ENCODE data around the gene ATP2B2. TPM values are rescaled to one million over a fixed set of nuclear protein-coding genes. Genes with fewer than 3 reads are reported as not detected.

Gene ATP2B2
- polyA plus RNA-seq, 4 donors = 0.39 to 0.55 TPM; not detected in 2

DNA sequence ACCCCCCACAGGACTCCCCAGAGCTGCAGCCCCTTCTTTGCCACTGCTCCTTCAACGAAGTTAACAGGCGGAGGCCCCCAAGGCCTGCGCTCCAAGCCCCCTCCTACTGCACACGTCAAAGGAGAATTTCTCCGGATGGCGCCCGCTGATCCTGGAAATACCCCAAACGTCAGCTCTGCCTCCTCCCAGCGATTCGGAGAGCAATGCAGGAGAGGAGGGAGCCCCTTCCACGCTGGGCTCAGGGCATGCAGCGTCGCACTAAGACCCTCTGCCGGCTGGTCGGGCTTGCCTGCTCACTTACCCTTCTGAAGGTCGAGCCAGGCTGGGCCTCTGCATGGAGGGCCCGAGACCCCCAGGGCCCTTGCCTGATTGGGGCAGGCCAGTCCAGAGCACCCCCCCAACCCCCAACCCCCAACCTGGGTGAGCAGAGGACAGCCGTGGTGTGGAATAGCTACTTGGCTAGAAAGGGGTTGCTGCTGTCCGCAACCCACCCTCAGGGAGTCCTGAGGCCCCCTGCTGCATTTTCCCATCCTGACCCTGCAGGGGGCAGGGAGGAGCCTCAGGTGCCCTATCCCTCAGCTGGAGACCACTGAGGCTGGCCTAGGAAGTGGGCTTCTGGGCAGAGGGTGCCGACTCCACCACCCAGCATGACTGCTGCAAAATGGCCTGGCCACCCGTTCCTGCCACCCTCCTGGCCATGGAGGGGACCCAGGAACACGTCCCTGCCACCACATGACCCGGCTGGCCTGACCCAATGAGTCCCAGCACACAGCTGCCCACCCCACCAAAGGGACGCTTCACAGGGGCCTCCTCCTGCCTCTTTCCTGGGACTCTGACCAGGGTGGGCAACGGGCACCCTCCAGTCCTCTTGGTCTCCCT lies 976 bp downstream of the ATP2B2 start:
- 58 to 61% (median 60%) methylated on average over 24 to 25 of the region's 25 CpGs for WGBS, 3 donors
- Histone ChIP-seq H3K36me3 (ENCODE audit: control insufficient read depth in 3 of 3, insufficient read depth in 2 of 3, low read depth in 1 of 3, low read length in 3 of 3) (no peaks in the 10 kb centered on the region), H3K27ac (ENCODE audit: low read depth in 1 of 3, low read length in 2 of 3) (no peak overlapping the region), H3K9me3 (ENCODE audit: control insufficient read depth in 2 of 2, insufficient read depth in 1 of 2, low read depth in 1 of 2, low read length in 1 of 2) (no peaks in the 10 kb centered on the region), H3K4me1 (ENCODE audit: control insufficient read depth in 3 of 3, insufficient read depth in 2 of 3, low read depth in 1 of 3, low read length in 2 of 3) (no peaks in the 10 kb centered on the region), H3K27me3 (ENCODE audit: control insufficient read depth in 3 of 3, insufficient read depth in 3 of 3, low read length in 3 of 3) (peaks cover 0 to 31% (median 10%) of the 10 kb centered on the region in 3 donors), H3K4me3 (ENCODE audit: low read depth in 1 of 3, low read length in 3 of 3) (no peak overlapping the region)
- FAIRE-seq (no peak), DNase-seq (no peak)

DNA sequence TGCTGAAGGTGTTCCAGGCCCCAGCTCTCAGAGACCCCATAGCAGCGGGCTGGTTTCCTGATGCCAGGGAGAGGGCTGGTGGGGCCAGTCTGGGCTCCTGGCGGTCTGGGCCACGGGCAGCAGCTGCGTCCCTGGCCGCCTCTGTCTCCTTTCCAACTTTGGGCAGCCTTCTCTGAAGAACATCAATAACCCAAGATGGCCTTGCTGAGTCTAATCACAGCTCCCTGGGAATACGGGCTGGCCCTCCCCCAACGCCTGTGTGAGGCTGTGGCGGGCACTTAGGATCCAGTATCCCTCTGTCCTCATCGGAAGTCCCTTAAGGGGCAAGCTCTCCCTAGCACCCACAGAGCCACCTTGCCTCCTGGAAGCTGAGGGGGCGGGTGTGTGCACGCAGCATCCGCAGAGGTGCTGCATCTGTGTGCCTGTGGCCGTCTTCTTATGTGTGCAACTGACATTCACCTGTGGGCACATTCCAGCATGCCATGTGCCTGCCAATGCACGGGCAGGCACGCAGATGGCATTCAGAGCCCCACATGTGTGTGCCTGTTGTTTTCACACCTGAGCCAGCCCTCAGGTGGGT lies 2.1 kb downstream of the ATP2B2 start:
- no peaks in the 10 kb centered on the region for H3K36me3 ChIP-seq (ENCODE audit: control insufficient read depth in 3 of 3, insufficient read depth in 2 of 3, low read depth in 1 of 3, low read length in 3 of 3)
- no peak for DNase-seq
- H3K27me3 ChIP-seq (ENCODE audit: control insufficient read depth in 3 of 3, insufficient read depth in 3 of 3, low read length in 3 of 3) = peaks cover 0 to 31% (median 10%) of the 10 kb centered on the region in 3 donors
- no peak overlapping the region for H3K27ac ChIP-seq (ENCODE audit: low read depth in 1 of 3, low read length in 2 of 3)
- H3K9me3 ChIP-seq (ENCODE audit: control insufficient read depth in 2 of 2, insufficient read depth in 1 of 2, low read depth in 1 of 2, low read length in 1 of 2) = no peaks in the 10 kb centered on the region
- no peaks in the 10 kb centered on the region for H3K4me1 ChIP-seq (ENCODE audit: control insufficient read depth in 3 of 3, insufficient read depth in 2 of 3, low read depth in 1 of 3, low read length in 2 of 3)
- no peak overlapping the region for H3K4me3 ChIP-seq (ENCODE audit: low read depth in 1 of 3, low read length in 3 of 3)
- no peak for FAIRE-seq
- 62 to 73% (median 70%) methylated on average over 15 of the region's 15 CpGs for WGBS, 3 donors

DNA sequence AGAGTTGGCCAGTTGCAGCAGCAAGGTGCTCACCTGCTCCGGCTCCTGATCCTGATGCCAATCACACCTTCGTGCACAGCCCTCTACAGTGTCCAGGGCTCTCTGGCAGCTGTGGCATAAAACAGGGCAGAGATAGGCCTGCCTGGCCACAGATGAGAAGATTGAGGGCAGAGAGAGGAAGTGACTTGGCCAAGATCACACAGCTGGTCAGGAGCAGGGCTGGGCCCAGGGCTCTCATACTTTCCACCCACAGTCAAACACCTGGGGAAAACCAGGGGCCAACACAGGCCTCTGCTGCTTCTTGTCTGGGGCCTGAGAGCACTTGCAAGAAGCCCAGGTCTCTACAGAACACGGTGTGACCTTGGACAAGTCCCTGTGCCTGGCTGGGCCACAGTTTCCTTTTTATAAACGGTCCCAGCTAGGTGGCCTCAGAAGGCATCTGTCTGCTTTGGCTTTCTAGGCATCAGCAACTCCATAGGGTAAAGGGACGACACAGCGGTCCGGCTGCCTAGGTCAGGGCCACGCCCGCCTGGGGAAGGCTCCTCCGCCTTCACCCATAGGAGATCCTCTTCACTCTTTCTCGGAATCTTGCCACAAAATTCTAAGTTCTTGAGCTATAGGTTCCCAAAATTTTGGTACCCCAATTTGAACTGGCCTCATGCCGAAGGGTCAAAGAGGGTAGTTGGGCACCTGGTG lies 3.1 kb downstream of the ATP2B2 start:
- FAIRE-seq = no peak
- 68 to 81% (median 71%) methylated on average over 12 of the region's 12 CpGs for WGBS, 3 donors
- H3K27ac ChIP-seq (ENCODE audit: low read depth in 1 of 3, low read length in 2 of 3) = no peak overlapping the region

DNA sequence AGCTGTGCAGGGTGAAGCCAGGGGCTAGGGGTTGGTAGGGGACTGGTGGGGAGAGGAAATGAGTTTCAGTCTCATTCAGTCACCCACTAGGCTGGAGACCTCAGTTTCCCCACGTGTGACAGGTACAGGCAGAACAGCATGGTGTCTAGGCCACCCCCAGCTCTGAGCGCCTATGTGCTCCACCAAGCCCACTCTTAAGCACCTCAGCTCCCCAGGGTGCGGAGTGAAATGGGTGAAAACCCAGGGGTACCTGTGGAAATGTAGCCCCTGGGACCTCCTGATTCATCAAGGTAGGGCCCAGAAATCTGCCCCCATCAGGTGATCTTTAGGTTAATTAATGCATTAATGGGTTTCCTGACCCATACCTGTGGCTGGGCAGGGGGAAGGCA lies 3.7 kb downstream of the ATP2B2 start:
- no peaks in the 10 kb centered on the region for H3K4me1 ChIP-seq (ENCODE audit: control insufficient read depth in 3 of 3, insufficient read depth in 2 of 3, low read depth in 1 of 3, low read length in 2 of 3)
- H3K27ac ChIP-seq (ENCODE audit: low read depth in 1 of 3, low read length in 2 of 3) = no peak overlapping the region
- H3K9me3 ChIP-seq (ENCODE audit: control insufficient read depth in 2 of 2, insufficient read depth in 1 of 2, low read depth in 1 of 2, low read length in 1 of 2) = no peaks in the 10 kb centered on the region
- peaks cover 0 to 25% (median 10%) of the 10 kb centered on the region in 3 donors for H3K27me3 ChIP-seq (ENCODE audit: control insufficient read depth in 3 of 3, insufficient read depth in 3 of 3, low read length in 3 of 3)
- H3K36me3 ChIP-seq (ENCODE audit: control insufficient read depth in 3 of 3, insufficient read depth in 2 of 3, low read depth in 1 of 3, low read length in 3 of 3) = no peaks in the 10 kb centered on the region
- 51 to 66% (median 62%) methylated on average over 3 of the region's 3 CpGs for WGBS, 3 donors
- FAIRE-seq (no peak), DNase-seq (no peak)
- no peak overlapping the region for H3K4me3 ChIP-seq (ENCODE audit: low read depth in 1 of 3, low read length in 3 of 3)

More for the DNA sequence above, 3.1 kb downstream of the ATP2B2 start:
- Histone ChIP-seq H3K27me3 (ENCODE audit: control insufficient read depth in 3 of 3, insufficient read depth in 3 of 3, low read length in 3 of 3) (peaks cover 0 to 26% (median 10%) of the 10 kb centered on the region in 3 donors), H3K9me3 (ENCODE audit: control insufficient read depth in 2 of 2, insufficient read depth in 1 of 2, low read depth in 1 of 2, low read length in 1 of 2) (no peaks in the 10 kb centered on the region), H3K4me3 (ENCODE audit: low read depth in 1 of 3, low read length in 3 of 3) (no peak overlapping the region), H3K36me3 (ENCODE audit: control insufficient read depth in 3 of 3, insufficient read depth in 2 of 3, low read depth in 1 of 3, low read length in 3 of 3) (no peaks in the 10 kb centered on the region), H3K4me1 (ENCODE audit: control insufficient read depth in 3 of 3, insufficient read depth in 2 of 3, low read depth in 1 of 3, low read length in 2 of 3) (no peaks in the 10 kb centered on the region)
- no peak for DNase-seq

DNA sequence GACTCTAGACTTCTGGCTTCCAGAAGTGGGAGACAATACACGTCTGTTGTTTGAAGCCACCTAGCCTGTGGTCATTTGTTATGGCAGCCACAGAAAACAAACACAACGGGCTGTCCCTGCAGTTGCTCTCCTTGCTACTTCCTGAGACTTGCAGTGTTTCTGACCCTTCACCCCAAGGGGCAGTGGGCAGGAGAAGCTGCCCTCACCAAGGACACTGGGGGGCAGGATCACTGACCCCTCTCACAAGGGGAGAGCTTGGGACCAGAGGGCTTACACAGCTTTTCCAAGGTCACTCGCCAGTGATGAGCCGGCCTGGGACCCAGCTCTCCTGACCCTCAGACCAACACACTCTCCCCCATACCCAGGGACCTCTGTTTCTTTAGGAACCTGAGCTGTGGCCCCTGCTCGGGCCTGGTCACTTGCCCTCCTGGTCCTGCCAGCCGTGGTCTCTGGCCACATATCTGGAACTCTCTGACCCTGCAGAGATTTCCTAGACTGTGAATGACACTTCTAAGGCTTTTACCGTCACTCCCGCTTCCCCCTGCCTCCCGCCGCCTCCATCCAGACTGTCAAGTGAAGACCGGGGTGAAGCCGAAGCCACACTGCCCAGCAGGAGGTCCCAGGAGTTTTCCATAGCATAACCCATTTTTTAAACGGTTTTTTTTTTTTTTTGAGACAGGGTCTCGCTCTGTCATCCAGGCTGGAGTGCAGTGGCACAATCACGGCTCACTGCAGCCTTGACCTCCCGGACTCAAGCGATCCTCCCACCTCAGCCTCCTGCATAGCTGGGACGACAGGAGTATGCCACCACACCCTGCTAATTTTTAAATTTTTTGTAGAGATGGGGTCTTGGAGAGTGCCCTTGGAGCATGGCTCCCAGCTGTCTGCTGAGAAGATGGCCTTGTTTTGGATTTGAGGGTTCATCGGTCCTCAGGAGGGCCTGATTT lies 4.4 kb downstream of the ATP2B2 start:
- 65 to 69% (median 68%) methylated on average over 19 of the region's 19 CpGs for WGBS, 3 donors
- no peak for FAIRE-seq

DNA sequence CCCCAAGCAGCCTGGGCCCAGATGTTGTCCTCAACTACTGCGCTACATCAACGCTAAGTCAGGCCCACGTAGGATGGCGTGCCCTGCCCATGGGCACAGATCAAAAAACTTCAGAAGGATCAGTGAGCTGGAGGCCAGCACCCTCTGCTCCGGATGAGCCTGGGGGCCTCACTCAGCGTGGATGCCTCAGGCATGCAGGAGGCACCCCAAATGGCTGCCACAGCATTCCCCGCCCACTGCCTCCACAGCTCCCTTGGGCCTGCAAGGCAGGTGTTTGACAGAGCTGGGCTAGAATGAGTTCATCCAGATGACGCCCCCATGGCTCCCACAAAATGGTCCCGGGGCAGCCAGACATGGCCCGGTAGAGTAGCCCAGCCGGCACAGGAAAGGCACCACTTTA lies 7.1 kb downstream of the ATP2B2 start:
- H3K36me3 ChIP-seq (ENCODE audit: control insufficient read depth in 3 of 3, insufficient read depth in 2 of 3, low read depth in 1 of 3, low read length in 3 of 3) = no peaks in the 10 kb centered on the region
- FAIRE-seq (no peak), DNase-seq (no peak)
- H3K4me1 ChIP-seq (ENCODE audit: control insufficient read depth in 3 of 3, insufficient read depth in 2 of 3, low read depth in 1 of 3, low read length in 2 of 3) = no peaks in the 10 kb centered on the region
- H3K27me3 ChIP-seq (ENCODE audit: control insufficient read depth in 3 of 3, insufficient read depth in 3 of 3, low read length in 3 of 3) = peaks cover 0 to 5% (median 0%) of the 10 kb centered on the region in 3 donors
- no peak overlapping the region for H3K27ac ChIP-seq (ENCODE audit: low read depth in 1 of 3, low read length in 2 of 3)
- H3K9me3 ChIP-seq (ENCODE audit: control insufficient read depth in 2 of 2, insufficient read depth in 1 of 2, low read depth in 1 of 2, low read length in 1 of 2) = no peaks in the 10 kb centered on the region
- 82 to 90% (median 87%) methylated on average over 11 of the region's 11 CpGs for WGBS, 3 donors
- H3K4me3 ChIP-seq (ENCODE audit: low read depth in 1 of 3, low read length in 3 of 3) = no peak overlapping the region

More for the DNA sequence above, 4.4 kb downstream of the ATP2B2 start:
- no peak for DNase-seq
- H3K9me3 ChIP-seq (ENCODE audit: control insufficient read depth in 2 of 2, insufficient read depth in 1 of 2, low read depth in 1 of 2, low read length in 1 of 2) = no peaks in the 10 kb centered on the region
- no peaks in the 10 kb centered on the region for H3K36me3 ChIP-seq (ENCODE audit: control insufficient read depth in 3 of 3, insufficient read depth in 2 of 3, low read depth in 1 of 3, low read length in 3 of 3)
- H3K27ac ChIP-seq (ENCODE audit: low read depth in 1 of 3, low read length in 2 of 3) = no peak overlapping the region
- no peak overlapping the region for H3K4me3 ChIP-seq (ENCODE audit: low read depth in 1 of 3, low read length in 3 of 3)
- H3K27me3 ChIP-seq (ENCODE audit: control insufficient read depth in 3 of 3, insufficient read depth in 3 of 3, low read length in 3 of 3) = peaks cover 0 to 18% (median 8%) of the 10 kb centered on the region in 3 donors
- no peaks in the 10 kb centered on the region for H3K4me1 ChIP-seq (ENCODE audit: control insufficient read depth in 3 of 3, insufficient read depth in 2 of 3, low read depth in 1 of 3, low read length in 2 of 3)

DNA sequence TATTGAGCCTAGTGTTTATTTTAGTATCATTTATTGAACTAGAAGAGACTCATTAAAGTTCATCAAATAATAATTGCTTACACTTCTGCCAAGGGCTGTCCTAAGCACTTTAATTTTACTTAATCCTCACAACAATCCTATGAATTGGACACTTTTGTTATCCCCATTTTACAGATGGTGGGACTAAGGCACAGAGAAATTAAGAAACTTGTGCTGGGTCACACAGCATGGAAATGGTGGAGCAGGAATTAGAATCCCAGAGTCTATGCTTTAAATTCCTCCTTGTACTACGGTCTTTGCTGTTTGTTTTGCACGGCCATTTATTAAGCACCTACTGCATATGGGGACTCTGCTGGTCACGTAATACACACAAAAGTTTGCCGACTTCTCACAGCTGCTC lies 7.9 kb downstream of the ATP2B2 start:
- Histone ChIP-seq H3K27ac (ENCODE audit: low read depth in 1 of 3, low read length in 2 of 3) (no peak overlapping the region), H3K4me3 (ENCODE audit: low read depth in 1 of 3, low read length in 3 of 3) (no peak overlapping the region), H3K9me3 (ENCODE audit: control insufficient read depth in 2 of 2, insufficient read depth in 1 of 2, low read depth in 1 of 2, low read length in 1 of 2) (no peaks in the 10 kb centered on the region), H3K36me3 (ENCODE audit: control insufficient read depth in 3 of 3, insufficient read depth in 2 of 3, low read depth in 1 of 3, low read length in 3 of 3) (no peaks in the 10 kb centered on the region), H3K4me1 (ENCODE audit: control insufficient read depth in 3 of 3, insufficient read depth in 2 of 3, low read depth in 1 of 3, low read length in 2 of 3) (no peaks in the 10 kb centered on the region), H3K27me3 (ENCODE audit: control insufficient read depth in 3 of 3, insufficient read depth in 3 of 3, low read length in 3 of 3) (peaks cover 0 to 4% (median 0%) of the 10 kb centered on the region in 3 donors)
- no peak for DNase-seq
- 65 to 89% (median 79%) methylated on average over 4 of the region's 4 CpGs for WGBS, 3 donors
- no peak for FAIRE-seq

Measured in small intestine (tissue), 7 donors.